NCI-H345 treated with DMSO at 0.1 percent for 48 hours (cell line): ENCODE results near the gene GPR37.

Source experiments
- DNase-seq: peaks from one replicate; lab custom pipeline; 2025; ENCODE audit not compliant: unreplicated experiment; lab: John Stamatoyannopoulos, UW

The GPR37 gene

GRCh38 chr7:124737760-124738300 is 27.8 kb downstream of the GPR37 start:
- no peak for DNase-seq

GRCh38 chr7:124728610-124729009 is 37.0 kb downstream of the GPR37 start:
- no peak for DNase-seq

- no peak for DNase-seq
These were observed 40.9 kb downstream of the GPR37 start for GRCh38 chr7:124724507-124725192.

GRCh38 chr7:124724079-124724478 is 41.5 kb downstream of the GPR37 start:
- DNase-seq, result no peak

GRCh38 chr7:124723012-124723411 is 42.6 kb downstream of the GPR37 start:
- DNase-seq, result no peak

- no peak for DNase-seq
These were observed 43.3 kb downstream of the GPR37 start for GRCh38 chr7:124722292-124722691.

- DNase-seq, result no peak
These were observed 45.4 kb downstream of the GPR37 start for GRCh38 chr7:124720195-124720594.

- no peak for DNase-seq
These were observed 47.4 kb downstream of the GPR37 start for GRCh38 chr7:124718032-124718766.

GRCh38 chr7:124716894-124717293 is 48.7 kb downstream of the GPR37 start:
- DNase-seq, result no peak

GRCh38 chr7:124713086-124713485 is 52.5 kb downstream of the GPR37 start:
- DNase-seq, result no peak

- no peak for DNase-seq
These were observed 53.6 kb downstream of the GPR37 start for GRCh38 chr7:124712017-124712416.

- no peak for DNase-seq
These were observed 63.2 kb downstream of the GPR37 start for GRCh38 chr7:124702385-124702784.

- DNase-seq, result no peak
These were observed 63.6 kb downstream of the GPR37 start for GRCh38 chr7:124701955-124702354.

GRCh38 chr7:124700655-124701054 is 64.9 kb downstream of the GPR37 start:
- DNase-seq, result no peak

- DNase-seq, result no peak
These were observed 66.6 kb downstream of the GPR37 start for GRCh38 chr7:124698964-124699363.

GRCh38 chr7:124697746-124698145 is 67.8 kb downstream of the GPR37 start:
- DNase-seq, result no peak
